Esophagus (tissue), 2 donors: ENCODE measurements around the gene DYDC1. TPM values are rescaled to one million over a fixed set of nuclear protein-coding genes. Genes with fewer than 3 reads are reported as not detected.

Source experiments
- H3K27ac ChIP-seq, 2 donors: one replicate each; pipeline ENCODE4 v1.5.1; 2013; ENCODE audit warnings: low read depth in 2 of 2, mild to moderate bottlenecking in 2 of 2, inconsistent platforms in 1 of 2, low read length in 1 of 2, moderate library complexity in 1 of 2
- H3K27me3 ChIP-seq, 2 donors: one replicate each; pipeline ENCODE4 v1.6.1; 2013; ENCODE audit warnings: low read length in 2 of 2, control low read depth in 1 of 2, mild to moderate bottlenecking in 1 of 2; ENCODE audit not compliant: insufficient read depth in 2 of 2, control insufficient read depth in 1 of 2
- H3K36me3 ChIP-seq, 2 donors: one replicate each; pipeline ENCODE4 v1.6.1; 2013; ENCODE audit warnings: low read length in 1 of 2; ENCODE audit not compliant: control insufficient read depth in 2 of 2, insufficient read depth in 2 of 2
- H3K4me1 ChIP-seq, 2 donors: one replicate each; pipeline ENCODE4 v1.6.1; 2013; ENCODE audit warnings: low read length in 1 of 2; ENCODE audit not compliant: control insufficient read depth in 2 of 2, insufficient read depth in 2 of 2
- H3K4me3 ChIP-seq, 2 donors: one replicate each; pipeline ENCODE4 v1.5.1; 2013; ENCODE audit warnings: low read length in 2 of 2, mild to moderate bottlenecking in 2 of 2, low read depth in 1 of 2, moderate library complexity in 1 of 2
- H3K9me3 ChIP-seq, 2 donors: one replicate each; pipeline ENCODE4 v1.6.1; 2013; ENCODE audit warnings: mild to moderate bottlenecking in 2 of 2, low read depth in 1 of 2, low read length in 1 of 2, moderate library complexity in 1 of 2; ENCODE audit not compliant: control insufficient read depth in 2 of 2, insufficient read depth in 1 of 2
- WGBS, 2 donors: extraction: QIAGEN DNeasy Blood & Tissue Kit; methylation state at CpG; one replicate each; pipeline ENCODE4 v1.1.7; 2013; 5-methylcytosine and 5-hydroxymethylcytosine counted together
- polyA plus RNA-seq, 2 donors: library from polyadenylated mRNA; stranded (reverse); fragments of 200-250 nt; gene quantifications; one replicate each; pipeline ENCODE4 v1.2.3, GENCODE V29; 2013
- donor health status: healthy with polysubstance abuse.
- donor health status: Bipolar disorder and iron deficiency.

DYDC1 gene
- polyA plus RNA-seq, 2 donors: not detected

- Histone ChIP-seq H3K4me1 (peaks cover 0 to 1% of the 10 kb centered on the region in 2 donors), H3K9me3 (no peaks in the 10 kb centered on the region), H3K4me3 (no peak overlapping the region), H3K27me3 (no peaks in the 10 kb centered on the region), H3K27ac (no peak overlapping the region), H3K36me3 (no peaks in the 10 kb centered on the region)
- 91 to 94% methylated on average over 3 of the region's 3 CpGs for WGBS, 2 donors
These were observed 5.3 kb downstream of the DYDC1 start for GRCh38 chr10:80351220-80351619.

DNA sequence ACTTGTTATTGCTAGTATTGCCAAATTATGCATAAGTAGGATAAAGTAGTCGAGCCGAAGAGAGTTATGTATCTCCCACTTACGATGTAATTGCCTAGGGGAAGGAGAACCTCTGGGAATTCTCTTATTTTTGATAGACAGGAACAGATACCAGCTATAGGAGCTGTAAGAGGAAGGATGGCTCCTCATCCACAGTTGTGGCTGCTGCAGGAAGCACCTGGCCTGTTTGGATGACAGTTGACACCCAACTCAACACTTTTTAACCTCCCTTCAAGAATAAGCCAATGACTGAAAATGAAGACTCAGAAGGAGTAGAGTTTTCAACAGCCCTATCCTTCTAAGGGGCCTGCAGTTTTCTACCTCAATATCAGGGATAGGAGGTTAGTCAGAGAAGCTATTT, 6.3 kb downstream of the DYDC1 start:
- Histone ChIP-seq H3K27me3 (no peaks in the 10 kb centered on the region), H3K9me3 (no peaks in the 10 kb centered on the region), H3K27ac (no peak overlapping the region), H3K4me1 (no peaks in the 10 kb centered on the region), H3K4me3 (no peak overlapping the region), H3K36me3 (no peaks in the 10 kb centered on the region)
- 79% methylated on average over 3 of the region's 3 CpGs for WGBS, 2 donors

DNA sequence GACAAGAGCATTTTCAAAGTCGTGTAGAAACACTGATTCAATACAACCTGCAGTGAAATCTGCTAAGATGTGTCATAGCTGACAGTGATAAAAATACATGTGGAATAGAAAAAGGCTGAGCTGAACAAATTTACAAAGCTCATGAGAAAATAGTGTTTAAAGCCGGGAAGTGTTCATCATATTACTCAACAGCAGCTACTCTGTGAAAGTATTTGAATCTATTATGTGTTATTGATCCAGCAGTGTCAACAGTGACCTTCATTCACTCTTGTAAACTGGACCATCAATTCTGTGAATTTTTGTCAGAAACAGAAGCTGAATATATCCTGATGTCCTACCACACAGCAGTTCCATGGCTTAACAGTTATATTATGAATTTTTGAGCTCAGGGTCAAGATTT, 11.6 kb downstream of the DYDC1 start:
- no peaks in the 10 kb centered on the region for H3K9me3 ChIP-seq
- H3K4me3 ChIP-seq: no peak overlapping the region
- H3K4me1 ChIP-seq: no peaks in the 10 kb centered on the region
- H3K27ac ChIP-seq: no peak overlapping the region
- WGBS, 2 donors: 44 to 60% methylated on average over 2 of the region's 2 CpGs
- H3K36me3 ChIP-seq: no peaks in the 10 kb centered on the region
- peaks cover 0 to 3% of the 10 kb centered on the region in 2 donors for H3K27me3 ChIP-seq

DNA sequence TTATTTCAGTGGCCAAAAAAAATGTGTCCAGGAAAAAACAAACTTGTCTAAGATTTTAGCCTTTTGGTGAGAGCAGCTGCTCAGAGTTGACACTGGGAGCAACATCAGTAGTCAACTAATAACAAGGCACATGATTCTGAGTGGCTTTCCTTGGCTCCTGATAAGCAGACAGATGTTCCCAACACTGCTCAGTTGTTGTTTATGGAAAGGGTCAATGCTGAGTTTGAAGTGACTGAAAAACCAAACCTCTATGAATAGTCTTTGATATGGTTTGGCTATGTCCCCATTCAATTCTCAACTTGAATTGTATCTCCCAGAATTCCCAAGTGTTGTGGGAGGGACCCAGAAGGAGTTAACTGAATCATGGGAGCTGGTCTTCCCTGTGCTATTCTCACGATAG, 12.3 kb downstream of the DYDC1 start:
- H3K27me3 ChIP-seq: peaks cover 0 to 3% of the 10 kb centered on the region in 2 donors
- H3K4me3 ChIP-seq: no peak overlapping the region
- no peaks in the 10 kb centered on the region for H3K36me3 ChIP-seq
- no peaks in the 10 kb centered on the region for H3K4me1 ChIP-seq
- H3K27ac ChIP-seq: no peak overlapping the region
- 71 to 80% methylated on average over 1 of the region's 1 CpG for WGBS, 2 donors
- H3K9me3 ChIP-seq: no peaks in the 10 kb centered on the region

GRCh38 chr10:80333983-80334382, 22.6 kb downstream of the DYDC1 start:
- Histone ChIP-seq H3K27ac (no peak overlapping the region), H3K36me3 (no peaks in the 10 kb centered on the region), H3K27me3 (no peaks in the 10 kb centered on the region), H3K9me3 (no peaks in the 10 kb centered on the region), H3K4me3 (no peak overlapping the region), H3K4me1 (no peaks in the 10 kb centered on the region)
- 90 to 97% methylated on average over 1 of the region's 1 CpG for WGBS, 2 donors

DNA sequence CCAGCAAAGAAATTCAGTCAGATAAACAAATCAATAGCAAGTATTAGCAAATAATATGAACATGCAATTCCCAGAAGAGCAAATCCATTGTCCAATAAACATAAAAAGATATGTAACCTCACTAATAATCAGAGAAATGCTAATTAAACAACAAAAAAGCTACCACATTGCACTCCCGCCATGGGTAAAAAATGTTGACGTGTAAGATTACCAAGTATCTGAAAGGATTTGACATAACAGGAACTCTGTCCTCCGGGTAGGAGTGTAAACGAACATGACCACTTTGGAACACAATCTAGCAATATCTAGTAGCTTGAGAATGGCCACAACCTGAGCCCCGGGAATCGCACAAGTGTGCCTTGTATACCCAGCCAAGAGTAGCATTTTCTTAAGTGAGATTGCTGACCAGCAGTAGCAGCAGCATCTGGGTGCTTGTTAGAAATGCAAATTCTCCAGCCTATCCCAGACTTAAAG, 31.6 kb downstream of the DYDC1 start:
- no peaks in the 10 kb centered on the region for H3K4me1 ChIP-seq
- no peak overlapping the region for H3K4me3 ChIP-seq
- no peaks in the 10 kb centered on the region for H3K36me3 ChIP-seq
- no peaks in the 10 kb centered on the region for H3K27me3 ChIP-seq
- 61 to 73% methylated on average over 6 of the region's 6 CpGs for WGBS, 2 donors
- no peaks in the 10 kb centered on the region for H3K9me3 ChIP-seq
- no peak overlapping the region for H3K27ac ChIP-seq

- H3K27ac ChIP-seq: no peak overlapping the region
- H3K36me3 ChIP-seq: no peaks in the 10 kb centered on the region
- no peak overlapping the region for H3K4me3 ChIP-seq
- H3K4me1 ChIP-seq: no peaks in the 10 kb centered on the region
- WGBS, 2 donors: 43 to 56% methylated on average over 1 of the region's 1 CpG
- no peaks in the 10 kb centered on the region for H3K9me3 ChIP-seq
- H3K27me3 ChIP-seq: no peaks in the 10 kb centered on the region
These were observed 32.5 kb downstream of the DYDC1 start for GRCh38 chr10:80324086-80324485.

GRCh38 chr10:80323311-80323710, 33.2 kb downstream of the DYDC1 start:
- no peak overlapping the region for H3K27ac ChIP-seq
- no peaks in the 10 kb centered on the region for H3K4me1 ChIP-seq
- WGBS, 2 donors: 62 to 65% methylated on average over 3 of the region's 3 CpGs

GRCh38 chr10:80322711-80323110, 33.8 kb downstream of the DYDC1 start:
- Histone ChIP-seq H3K36me3 (no peaks in the 10 kb centered on the region), H3K27me3 (no peaks in the 10 kb centered on the region), H3K4me1 (no peaks in the 10 kb centered on the region), H3K4me3 (no peak overlapping the region), H3K27ac (no peak overlapping the region), H3K9me3 (no peaks in the 10 kb centered on the region)
- 45 to 75% methylated on average over 1 of the region's 1 CpG for WGBS, 2 donors

More at GRCh38 chr10:80323311-80323710, 33.2 kb downstream of the DYDC1 start:
- no peak overlapping the region for H3K4me3 ChIP-seq
- H3K36me3 ChIP-seq: no peaks in the 10 kb centered on the region
- no peaks in the 10 kb centered on the region for H3K27me3 ChIP-seq
- no peaks in the 10 kb centered on the region for H3K9me3 ChIP-seq

DNA sequence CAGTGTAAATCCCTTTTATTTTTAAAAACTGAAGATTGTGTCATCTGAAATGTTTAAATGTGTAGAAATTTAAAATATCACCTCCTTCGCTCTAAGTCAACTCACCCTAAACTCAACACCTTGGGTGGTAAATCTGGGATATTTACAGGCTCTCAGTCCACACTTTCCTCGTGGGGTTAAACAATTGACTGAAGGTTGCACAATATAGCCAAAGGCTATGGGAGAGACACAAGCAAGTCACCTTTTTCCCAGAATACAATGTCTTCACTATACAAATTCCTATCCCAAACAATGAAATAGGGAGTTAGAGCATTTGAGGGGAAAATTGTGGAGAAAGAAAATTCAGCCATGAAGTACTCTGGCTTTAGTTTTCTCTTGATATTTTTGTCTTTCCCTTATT, 34.4 kb downstream of the DYDC1 start:
- 70 to 71% methylated on average over 2 of the region's 2 CpGs for WGBS, 2 donors
- Histone ChIP-seq H3K36me3 (no peaks in the 10 kb centered on the region), H3K27ac (no peak overlapping the region), H3K27me3 (no peaks in the 10 kb centered on the region), H3K4me1 (no peaks in the 10 kb centered on the region), H3K9me3 (no peaks in the 10 kb centered on the region), H3K4me3 (no peak overlapping the region)
